ENCODE results near the gene SMARCA2. TPM values are rescaled to one million over a fixed set of nuclear protein-coding genes. Genes with fewer than 3 reads are reported as not detected.

SMARCA2 gene
- total RNA-seq, 1 experiment from 2014 or later, result 27.9 TPM

- no peaks in the 10 kb centered on the region for H3K9me3 ChIP-seq (ENCODE audit: low read length)
- no peak overlapping the region for H3K9ac ChIP-seq (ENCODE audit: low read length)
- intact Hi-C loops (cut with micrococcal nuclease), result no loop called here
- POLR2A ChIA-PET (ENCODE audit: unreplicated experiment), result no interaction called here
- no peaks in the 10 kb centered on the region for H3F3A ChIP-seq (ENCODE audit: low read length, unreplicated experiment)
- BruUV-seq (replicated peaks), result no TSS peak
- CTCF ChIA-PET, result no interaction called here
- no peaks in the 10 kb centered on the region for H3K9me2 ChIP-seq (replicated peaks; ENCODE audit: low read length)
- peaks cover 69% of the 10 kb centered on the region for H3K27me3 ChIP-seq (ENCODE audit: low read length)
- H3K27ac ChIP-seq (ENCODE audit: low read length), result no peak overlapping the region
- no peak overlapping the region for H3K4me3 ChIP-seq (ENCODE audit: low read length)
- H3K36me3 ChIP-seq (ENCODE audit: low read depth, low read length), result no peaks in the 10 kb centered on the region
- H2AFZ ChIP-seq (ENCODE audit: low read length), result no peak overlapping the region
- TF ChIP-seq EZH2 (IDR thresholded peaks at IDR 0.05; ENCODE audit: low read length, unreplicated experiment), result no peak
- no peak for TF ChIP-seq CTCF (conservative IDR thresholded peaks at IDR 0.05; ENCODE audit: low read depth, low read length)
- no peak for TF ChIP-seq EZH2phosphoT487 (IDR thresholded peaks at IDR 0.05; ENCODE audit: borderline replicate concordance, low read length)
- ATAC-seq (no peak), DNase-seq (no peak)
- H4K20me1 ChIP-seq (ENCODE audit: low read length), result no peaks in the 10 kb centered on the region
- H3K4me1 ChIP-seq (ENCODE audit: insufficient read depth, low read length), result no peaks in the 10 kb centered on the region
- no peaks in the 10 kb centered on the region for H3K79me2 ChIP-seq (ENCODE audit: low read length)
- H3K4me2 ChIP-seq (ENCODE audit: low read length), result no peak overlapping the region
Observed at GRCh38 chr9:1996156-1996555, 19.0 kb upstream of the SMARCA2 start.

- H3K9ac ChIP-seq (ENCODE audit: low read length), result no peak overlapping the region
- no peaks in the 10 kb centered on the region for H3K9me2 ChIP-seq (replicated peaks; ENCODE audit: low read length)
- no peaks in the 10 kb centered on the region for H3K36me3 ChIP-seq (ENCODE audit: low read depth, low read length)
- no peak for TF ChIP-seq EZH2phosphoT487 (IDR thresholded peaks at IDR 0.05; ENCODE audit: borderline replicate concordance, low read length)
- no peaks in the 10 kb centered on the region for H4K20me1 ChIP-seq (ENCODE audit: low read length)
- peaks cover 67% of the 10 kb centered on the region for H3K27me3 ChIP-seq (ENCODE audit: low read length)
- POLR2A ChIA-PET (ENCODE audit: unreplicated experiment), result no interaction called here
- intact Hi-C loops (cut with micrococcal nuclease), result no loop called here
- BruUV-seq (replicated peaks), result no TSS peak
- no peak overlapping the region for H2AFZ ChIP-seq (ENCODE audit: low read length)
- no peaks in the 10 kb centered on the region for H3K4me1 ChIP-seq (ENCODE audit: insufficient read depth, low read length)
- H3K4me3 ChIP-seq (ENCODE audit: low read length), result no peak overlapping the region
- DNase-seq (no peak), ATAC-seq (no peak)
- H3F3A ChIP-seq (ENCODE audit: low read length, unreplicated experiment), result no peaks in the 10 kb centered on the region
- H3K27ac ChIP-seq (ENCODE audit: low read length), result no peak overlapping the region
- CTCF ChIA-PET, result no interaction called here
- H3K4me2 ChIP-seq (ENCODE audit: low read length), result no peak overlapping the region
- no peaks in the 10 kb centered on the region for H3K79me2 ChIP-seq (ENCODE audit: low read length)
- H3K9me3 ChIP-seq (ENCODE audit: low read length), result no peaks in the 10 kb centered on the region
Observed at GRCh38 chr9:1997646-1998045, 17.5 kb upstream of the SMARCA2 start.

GRCh38 chr9:1998111-1998510 is 17.0 kb upstream of the SMARCA2 start:
- no peaks in the 10 kb centered on the region for H3K79me2 ChIP-seq (ENCODE audit: low read length)
- no peaks in the 10 kb centered on the region for H3K9me2 ChIP-seq (replicated peaks; ENCODE audit: low read length)
- H3K27ac ChIP-seq (ENCODE audit: low read length), result no peak overlapping the region
- H4K20me1 ChIP-seq (ENCODE audit: low read length), result no peaks in the 10 kb centered on the region
- peaks cover 66% of the 10 kb centered on the region for H3K27me3 ChIP-seq (ENCODE audit: low read length)
- H3K4me2 ChIP-seq (ENCODE audit: low read length), result no peak overlapping the region
- intact Hi-C loops (cut with micrococcal nuclease), result no loop called here
- CTCF ChIA-PET, result no interaction called here
- no peaks in the 10 kb centered on the region for H3K36me3 ChIP-seq (ENCODE audit: low read depth, low read length)
- POLR2A ChIA-PET (ENCODE audit: unreplicated experiment), result no interaction called here
- H3K9ac ChIP-seq (ENCODE audit: low read length), result no peak overlapping the region
- no peak overlapping the region for H3K4me3 ChIP-seq (ENCODE audit: low read length)
- no peak overlapping the region for H2AFZ ChIP-seq (ENCODE audit: low read length)
- no peaks in the 10 kb centered on the region for H3K4me1 ChIP-seq (ENCODE audit: insufficient read depth, low read length)
- TF ChIP-seq EZH2 (IDR thresholded peaks at IDR 0.05; ENCODE audit: low read length, unreplicated experiment) (no peak), EZH2phosphoT487 (IDR thresholded peaks at IDR 0.05; ENCODE audit: borderline replicate concordance, low read length) (no peak), CTCF (conservative IDR thresholded peaks at IDR 0.05; ENCODE audit: low read depth, low read length) (no peak)
- DNase-seq (no peak), ATAC-seq (no peak)
- BruUV-seq (replicated peaks), result no TSS peak
- H3K9me3 ChIP-seq (ENCODE audit: low read length), result no peaks in the 10 kb centered on the region
- no peaks in the 10 kb centered on the region for H3F3A ChIP-seq (ENCODE audit: low read length, unreplicated experiment)

Data from PC-3 (cell line).